IPS DF 4.7 (cell line): ENCODE results near the gene KHDC3L.
"Not testable (repeated sequence)": the region's sequence is repeated elsewhere in the genome, so short reads cannot be mapped to it uniquely, and the experiment has no call there.

Experiments used
- DNase-seq: peaks from one replicate; pipeline ENCODE4 v3.0.0-alpha.2; 2013; ENCODE audit warnings: low spot score; ENCODE audit errors: extremely low read depth

KHDC3L gene

GRCh38 chr6:73369157-73369556 is 6.7 kb downstream of the KHDC3L start:
- no peak for DNase-seq

DNA sequence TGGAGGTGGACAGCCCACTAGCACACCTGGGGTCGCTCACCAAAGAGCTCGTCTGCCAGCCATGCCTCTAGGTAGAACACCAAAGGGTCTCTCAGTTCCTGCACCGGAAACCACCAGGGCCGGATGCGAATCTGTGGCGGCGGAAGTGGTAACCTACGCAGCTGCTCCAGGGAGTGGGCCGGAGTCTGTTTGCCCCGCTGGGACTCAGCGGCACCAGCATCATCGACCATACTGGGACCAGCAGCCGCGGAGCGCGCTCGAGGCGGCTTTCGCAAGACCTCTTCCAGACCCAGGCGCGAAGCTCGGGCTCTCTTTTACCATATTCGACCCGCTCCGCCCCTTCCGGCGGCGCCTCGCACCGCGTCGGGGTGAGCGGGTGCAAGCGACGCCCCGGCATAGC is 7.1 kb downstream of the KHDC3L start, which contains the start of gene OOEP:
Gene OOEP (minus strand): TSS at position 335 of the 400 bp plus-strand sequence. CDS start 105 bp downstream, at position 230.
- no peak for DNase-seq

DNA sequence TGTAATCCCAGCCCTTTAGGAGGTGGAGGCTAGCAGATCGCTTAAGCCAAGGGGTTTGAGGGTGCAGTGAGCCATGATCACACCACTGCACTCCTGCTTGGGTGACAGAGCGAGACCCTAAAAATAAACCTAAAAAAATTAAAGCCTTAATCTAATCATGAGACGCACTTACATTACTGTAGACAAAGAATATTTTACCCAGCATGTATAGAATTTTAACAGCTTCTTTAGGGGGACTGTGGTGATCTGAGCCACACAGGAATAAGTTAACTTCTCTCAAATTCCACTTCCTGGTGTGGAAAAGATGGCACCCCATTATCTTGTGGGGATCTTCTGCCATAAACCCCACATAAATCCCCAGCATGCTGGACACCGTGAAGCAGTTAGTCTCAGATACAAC is 9.5 kb downstream of the KHDC3L start:
- DNase-seq, result no peak

- no peak for DNase-seq
These were observed 10.1 kb downstream of the KHDC3L start for GRCh38 chr6:73372516-73372915.

DNA sequence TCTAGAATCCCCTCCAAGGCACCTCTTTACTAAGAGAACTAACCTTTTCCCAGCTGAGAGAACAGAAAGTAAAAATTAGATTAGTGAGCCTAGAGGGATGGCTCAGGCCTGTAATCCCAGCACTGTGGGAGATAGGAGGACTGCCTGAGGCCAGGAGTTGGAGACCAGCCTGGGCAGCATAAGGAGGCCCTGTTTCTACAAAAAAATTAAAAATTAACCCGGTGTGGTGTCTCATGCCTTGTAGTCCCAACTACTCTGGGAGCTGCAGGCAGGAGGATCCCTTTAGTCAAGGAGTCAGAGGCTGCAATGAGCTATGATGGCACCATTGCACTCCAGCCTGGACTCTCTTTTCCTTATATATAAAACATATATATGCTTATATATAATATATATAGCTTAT is 12.8 kb downstream of the KHDC3L start:
- DNase-seq, result no peak

GRCh38 chr6:73377225-73377624 is 14.8 kb downstream of the KHDC3L start:
- DNase-seq, result no peak

DNA sequence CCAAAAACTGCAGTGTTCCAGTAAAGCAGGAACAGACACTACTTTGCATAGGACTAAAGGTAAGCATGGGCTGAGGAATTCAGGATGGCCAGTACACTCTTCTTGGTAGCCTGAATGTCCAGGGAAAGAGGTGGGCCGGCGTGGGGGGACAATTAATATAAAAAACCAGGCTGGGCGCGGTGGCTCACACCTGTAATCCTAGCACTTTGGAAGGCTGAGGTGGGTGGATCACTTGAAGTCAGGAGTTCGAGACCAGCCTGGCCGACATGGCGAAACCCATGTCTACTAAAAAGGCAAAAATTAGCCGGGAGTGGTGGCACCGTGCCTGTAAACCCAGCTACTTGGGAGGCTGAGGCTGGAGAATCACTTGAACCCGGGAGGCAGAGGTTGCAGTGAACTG is 19.1 kb downstream of the KHDC3L start:
- not testable (repeated sequence) for DNase-seq

- no peak for DNase-seq
These were observed 20.1 kb downstream of the KHDC3L start for GRCh38 chr6:73382462-73383113.

- DNase-seq, result no peak
These were observed 26.0 kb downstream of the KHDC3L start for GRCh38 chr6:73388433-73388799.

DNA sequence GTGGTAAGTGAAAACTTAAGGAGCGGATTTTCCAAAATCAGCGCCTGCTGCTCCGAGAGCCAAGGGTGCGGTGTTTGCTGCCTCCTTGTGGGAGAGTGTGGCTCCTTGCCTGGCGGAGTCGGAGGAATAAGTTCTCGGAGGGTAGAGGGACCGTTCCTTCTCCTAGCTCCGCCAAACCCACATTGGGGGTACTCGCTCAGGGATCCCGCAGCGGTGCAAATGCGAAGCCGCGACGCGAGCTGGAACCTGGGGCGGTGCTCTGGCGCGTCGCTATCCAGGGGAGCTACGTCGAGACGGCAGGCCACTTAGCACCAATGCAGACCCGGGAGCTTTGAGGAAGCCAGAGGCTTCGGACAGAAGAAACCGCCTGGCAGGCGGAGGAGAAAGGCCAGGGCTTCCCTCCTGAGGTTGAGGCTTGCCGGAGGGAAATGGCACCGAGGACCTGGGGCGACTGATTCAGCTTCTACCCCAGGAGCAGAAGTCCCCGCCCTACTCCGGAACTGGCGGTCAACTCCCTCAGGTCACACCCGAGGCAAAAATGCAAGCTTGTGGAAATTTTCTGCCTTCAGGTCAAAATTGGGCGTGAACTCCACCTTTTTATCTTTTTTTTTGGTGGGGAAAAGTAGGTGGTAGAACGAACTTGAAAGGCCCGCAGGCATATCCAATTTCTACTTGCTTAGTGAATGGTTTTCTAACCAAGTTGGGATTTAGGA is 26.5 kb downstream of the KHDC3L start:
- peak; percentile 60 for DNase-seq

GRCh38 chr6:73389854-73390253 is 27.4 kb downstream of the KHDC3L start:
- no peak for DNase-seq

DNA sequence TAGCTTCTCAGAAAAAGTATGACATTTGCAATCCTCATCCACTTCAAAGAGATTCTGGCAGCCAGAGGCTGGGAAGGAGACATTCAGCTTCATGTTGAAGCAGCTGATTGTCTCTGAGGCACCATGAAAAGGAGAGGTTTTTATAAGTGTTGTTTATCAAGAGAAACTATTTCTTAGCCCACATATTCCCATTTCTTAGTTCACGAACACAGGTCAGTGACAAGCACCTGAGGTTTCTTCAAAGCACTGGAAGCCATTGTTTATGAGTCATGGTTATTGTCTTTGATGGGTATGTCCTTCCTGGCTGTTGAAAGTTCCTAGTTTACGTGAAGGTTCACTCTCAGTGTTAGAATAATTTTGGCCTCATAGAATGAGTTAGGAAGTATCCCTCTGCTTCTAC is 29.2 kb downstream of the KHDC3L start:
- DNase-seq, result no peak

DNA sequence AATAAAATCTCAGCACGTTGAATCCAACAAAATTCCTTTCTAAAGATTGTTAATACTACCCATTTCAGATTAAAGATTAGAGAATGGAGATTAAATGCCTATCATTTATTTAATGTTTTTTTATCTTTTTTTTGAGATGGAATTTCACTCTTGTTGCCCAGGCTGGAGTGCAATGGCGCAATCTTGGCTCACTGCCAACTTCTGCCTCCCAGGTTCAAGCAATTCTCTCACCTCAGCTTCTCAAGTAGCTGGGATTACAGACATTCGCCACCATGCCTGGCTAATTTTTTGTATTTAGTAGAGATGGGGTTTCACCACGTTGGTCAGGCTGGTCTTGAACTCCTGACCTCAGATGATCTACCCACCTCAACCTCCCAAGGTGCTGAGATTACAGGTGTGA is 29.7 kb downstream of the KHDC3L start:
- not testable (repeated sequence) for DNase-seq

DNA sequence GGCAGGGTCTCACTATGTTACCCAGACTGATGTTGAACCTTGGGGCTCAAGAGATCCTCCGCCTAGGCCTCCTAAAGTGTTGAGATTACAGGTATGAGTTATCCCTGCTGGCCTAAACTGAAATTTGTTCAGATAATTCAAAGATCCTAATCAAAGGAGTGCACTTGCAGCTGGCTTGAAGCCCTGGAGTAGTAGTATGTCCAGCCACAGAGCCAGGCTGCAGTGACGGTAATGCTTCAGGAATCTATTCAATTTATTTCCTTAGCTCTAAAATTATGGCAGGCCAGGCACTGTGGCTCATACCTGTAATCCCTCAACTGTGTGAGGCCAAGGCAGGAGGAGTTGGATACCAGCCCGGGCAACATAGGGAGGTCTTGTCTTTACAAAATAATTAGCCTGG is 30.8 kb downstream of the KHDC3L start:
- DNase-seq, result no peak

GRCh38 chr6:73394577-73395354 is 32.3 kb downstream of the KHDC3L start, which contains the start of gene DDX43:
Gene DDX43, plus strand, starts transcription at chr6:73394828. Its CDS starts 78 bp downstream, at chr6:73394906.
- DNase-seq, result no peak

- DNase-seq, result no peak
These were observed 33.4 kb downstream of the KHDC3L start for GRCh38 chr6:73395875-73396274.

GRCh38 chr6:73400656-73401055 is 38.2 kb downstream of the KHDC3L start:
- DNase-seq, result no peak

DNA sequence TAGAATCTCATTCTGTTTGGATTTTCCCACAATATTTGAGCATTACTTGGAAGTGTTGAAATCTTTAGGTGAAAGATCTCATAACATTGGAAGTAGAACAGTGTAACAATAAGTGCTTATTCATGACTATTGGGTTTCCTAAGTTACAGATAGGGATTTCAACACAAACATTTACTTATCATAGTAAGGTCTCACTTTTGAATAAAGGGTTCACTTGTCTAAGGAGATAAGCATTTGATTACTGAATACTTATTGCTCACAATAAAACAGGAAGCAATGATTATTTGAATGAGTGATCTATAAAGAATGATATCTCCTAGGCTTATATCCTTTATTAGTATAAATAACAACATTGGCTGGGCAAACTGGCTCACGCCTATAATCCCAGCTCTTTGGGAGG is 46.9 kb downstream of the KHDC3L start:
- no peak for DNase-seq

DNA sequence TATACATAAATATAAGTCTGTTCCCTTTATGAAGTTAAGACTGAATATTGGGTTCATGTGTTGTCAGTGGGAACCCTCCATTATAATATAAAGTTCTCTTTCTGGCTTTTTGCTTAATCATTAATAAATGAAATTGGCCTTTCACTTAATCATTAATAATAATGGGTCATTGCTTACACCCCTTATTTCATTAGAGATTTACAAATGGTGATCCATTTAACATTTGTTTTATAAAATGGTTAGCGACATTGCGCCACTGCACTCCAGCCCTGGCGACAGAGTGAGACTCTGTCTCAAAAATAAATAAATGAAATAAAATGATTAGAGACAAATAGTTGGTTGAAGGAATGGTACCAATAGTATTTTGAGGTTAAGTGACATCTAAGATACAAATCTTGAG is 50.6 kb downstream of the KHDC3L start:
- DNase-seq, result no peak
